GM06990 (cell line): ENCODE results near the gene ZFP36L1.

Experiments used
- DNase-seq: peaks from one replicate; pipeline ENCODE4 v3.0.0-alpha.2; 2011; ENCODE audit not compliant: insufficient read length; ENCODE audit errors: extremely low read depth
- H3K27me3 ChIP-seq: replicated peaks from 2 replicates; pipeline ENCODE4 v1.6.0; 2011; ENCODE audit warnings: low read length; ENCODE audit not compliant: control insufficient read depth, insufficient read depth
- H3K36me3 ChIP-seq: 2 replicates; pipeline ENCODE4 v1.5.1; 2011; ENCODE audit warnings: low read length; ENCODE audit not compliant: control insufficient read depth, insufficient read depth
- H3K4me3 ChIP-seq: replicated peaks from 2 replicates; pipeline ENCODE4 v1.5.1; 2011; ENCODE audit warnings: low read depth, mild to moderate bottlenecking, control low read depth, low read length
- CTCF ChIP-seq: IDR thresholded peaks from 2 replicates; pipeline ENCODE4 v1.5.1; 2011; ENCODE audit warnings: low read length, control low read depth, mild to moderate bottlenecking, inconsistent platforms; ENCODE audit not compliant: insufficient read depth, poor library complexity, severe bottlenecking

The ZFP36L1 gene

DNA sequence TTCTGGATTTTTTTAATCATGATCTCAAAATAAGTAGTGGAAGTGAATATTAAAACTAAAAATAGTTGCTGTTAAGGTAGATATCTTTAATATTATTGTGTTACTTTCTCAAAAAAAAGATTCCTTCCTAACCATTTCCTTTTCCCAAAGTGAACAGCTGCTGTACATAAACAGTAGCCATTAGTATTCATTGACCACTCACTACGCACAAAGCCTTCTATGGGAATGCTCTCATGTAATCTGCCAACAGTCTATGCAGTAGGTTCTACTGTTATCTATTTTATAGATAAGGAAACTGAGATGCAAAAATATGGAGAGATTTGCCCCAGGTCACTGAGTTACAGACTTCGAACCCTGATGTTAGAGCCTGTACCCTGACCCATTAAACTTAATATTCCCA, 32.1 kb downstream of the ZFP36L1 start:
- H3K36me3 ChIP-seq, result no peaks in the 10 kb centered on the region
- no peak for DNase-seq
- H3K4me3 ChIP-seq, result no peak overlapping the region
- TF ChIP-seq CTCF, result no peak
- no peaks in the 10 kb centered on the region; the same call in 1 of the 2 replicates for H3K27me3 ChIP-seq

GRCh38 chr14:68759937-68760336, 32.9 kb downstream of the ZFP36L1 start:
- DNase-seq, result no peak
- H3K27me3 ChIP-seq, result no peaks in the 10 kb centered on the region; the same call in 1 of the 2 replicates
- no peak for TF ChIP-seq CTCF
- no peak overlapping the region for H3K4me3 ChIP-seq
- no peaks in the 10 kb centered on the region for H3K36me3 ChIP-seq

GRCh38 chr14:68759017-68759560, 33.8 kb downstream of the ZFP36L1 start:
- no peak for TF ChIP-seq CTCF
- H3K4me3 ChIP-seq, result no peak overlapping the region
- H3K36me3 ChIP-seq, result no peaks in the 10 kb centered on the region
- no peak for DNase-seq
- no peaks in the 10 kb centered on the region; the same call in 1 of the 2 replicates for H3K27me3 ChIP-seq

DNA sequence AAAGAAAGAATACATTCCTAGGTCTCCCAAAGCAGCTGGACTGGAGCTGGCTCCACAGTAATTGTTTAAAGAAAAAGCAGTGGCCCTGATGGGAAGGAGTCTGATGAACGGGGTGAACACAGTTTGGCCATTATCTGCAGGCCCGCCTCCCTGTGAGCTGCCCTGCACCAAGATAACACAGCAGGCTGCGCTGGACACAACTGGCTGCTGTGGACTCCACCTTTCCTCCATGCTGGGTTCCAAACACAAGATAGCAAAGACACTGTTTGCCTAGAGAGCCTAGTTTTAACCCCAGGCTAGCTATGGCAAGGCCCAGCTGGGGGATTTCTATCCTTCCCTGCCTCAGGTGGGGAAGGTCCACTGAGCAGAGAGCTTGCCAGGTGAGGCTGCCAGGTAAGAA, 34.6 kb downstream of the ZFP36L1 start:
- TF ChIP-seq CTCF, result no peak
- no peaks in the 10 kb centered on the region for H3K36me3 ChIP-seq
- no peak overlapping the region for H3K4me3 ChIP-seq
- DNase-seq, result no peak
- H3K27me3 ChIP-seq, result no peaks in the 10 kb centered on the region; the same call in 1 of the 2 replicates

DNA sequence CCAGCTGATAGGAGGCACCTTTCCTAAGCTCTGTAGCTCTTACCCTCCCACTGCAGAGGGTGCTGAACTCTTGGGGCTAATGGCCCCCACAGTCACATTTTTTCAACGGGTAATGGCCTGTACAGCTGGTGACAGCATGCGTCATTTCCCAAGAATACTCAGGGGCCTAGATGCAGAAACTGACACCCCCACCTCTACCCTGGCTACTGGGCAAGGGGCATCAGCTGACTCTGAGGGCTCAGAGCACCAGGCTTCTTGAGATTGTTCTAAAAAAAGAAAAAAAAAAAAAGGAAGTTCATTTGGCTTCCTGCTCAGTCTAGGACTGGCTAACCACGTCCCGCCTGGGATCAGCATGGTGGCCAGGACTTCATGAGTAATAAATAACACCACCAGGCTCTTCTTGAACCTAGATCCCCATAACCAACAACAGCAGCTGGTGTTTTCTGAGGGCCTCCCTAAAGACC, 35.2 kb downstream of the ZFP36L1 start:
- no peaks in the 10 kb centered on the region for H3K36me3 ChIP-seq
- no peaks in the 10 kb centered on the region; the same call in 1 of the 2 replicates for H3K27me3 ChIP-seq
- no peak for TF ChIP-seq CTCF
- no peak for DNase-seq
- no peak overlapping the region for H3K4me3 ChIP-seq

DNA sequence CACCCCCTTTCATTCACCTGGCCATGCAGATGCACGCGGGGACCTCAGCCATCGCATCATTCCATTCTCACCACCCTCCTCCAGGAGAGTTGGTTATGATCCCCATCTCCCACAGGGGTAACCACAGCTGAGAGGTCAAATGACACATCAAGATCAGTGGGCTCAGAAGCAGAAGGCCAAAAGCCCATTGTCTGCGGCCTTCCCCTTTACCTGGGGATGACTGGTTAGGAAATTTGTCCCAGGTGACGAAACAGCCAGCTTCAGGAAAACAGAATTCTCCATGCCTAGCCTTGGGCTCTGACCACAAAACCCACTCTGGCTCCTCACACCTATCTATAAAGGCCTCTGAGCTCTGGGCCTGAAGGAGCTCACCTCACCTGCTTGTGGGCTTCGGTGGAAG, 36.1 kb downstream of the ZFP36L1 start:
- Histone ChIP-seq H3K36me3 (no peaks in the 10 kb centered on the region), H3K4me3 (no peak overlapping the region), H3K27me3 (no peaks in the 10 kb centered on the region; the same call in 1 of the 2 replicates)
- no peak for DNase-seq
- no peak for TF ChIP-seq CTCF
